GM19023 (cell line): ENCODE measurements around the gene PPM1F.
A peak's percentile ranks its signal among the peaks of the same experiment; 100 is the strongest.

Source experiments
- ATAC-seq: cut with Tn5 transposase; IDR thresholded peaks from one replicate; pipeline ENCODE4 v1.9.1; 2021; ENCODE audit warnings: mild to moderate bottlenecking, moderate library complexity; ENCODE audit not compliant: unreplicated experiment

The PPM1F gene, protein sequence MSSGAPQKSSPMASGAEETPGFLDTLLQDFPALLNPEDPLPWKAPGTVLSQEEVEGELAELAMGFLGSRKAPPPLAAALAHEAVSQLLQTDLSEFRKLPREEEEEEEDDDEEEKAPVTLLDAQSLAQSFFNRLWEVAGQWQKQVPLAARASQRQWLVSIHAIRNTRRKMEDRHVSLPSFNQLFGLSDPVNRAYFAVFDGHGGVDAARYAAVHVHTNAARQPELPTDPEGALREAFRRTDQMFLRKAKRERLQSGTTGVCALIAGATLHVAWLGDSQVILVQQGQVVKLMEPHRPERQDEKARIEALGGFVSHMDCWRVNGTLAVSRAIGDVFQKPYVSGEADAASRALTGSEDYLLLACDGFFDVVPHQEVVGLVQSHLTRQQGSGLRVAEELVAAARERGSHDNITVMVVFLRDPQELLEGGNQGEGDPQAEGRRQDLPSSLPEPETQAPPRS

DNA sequence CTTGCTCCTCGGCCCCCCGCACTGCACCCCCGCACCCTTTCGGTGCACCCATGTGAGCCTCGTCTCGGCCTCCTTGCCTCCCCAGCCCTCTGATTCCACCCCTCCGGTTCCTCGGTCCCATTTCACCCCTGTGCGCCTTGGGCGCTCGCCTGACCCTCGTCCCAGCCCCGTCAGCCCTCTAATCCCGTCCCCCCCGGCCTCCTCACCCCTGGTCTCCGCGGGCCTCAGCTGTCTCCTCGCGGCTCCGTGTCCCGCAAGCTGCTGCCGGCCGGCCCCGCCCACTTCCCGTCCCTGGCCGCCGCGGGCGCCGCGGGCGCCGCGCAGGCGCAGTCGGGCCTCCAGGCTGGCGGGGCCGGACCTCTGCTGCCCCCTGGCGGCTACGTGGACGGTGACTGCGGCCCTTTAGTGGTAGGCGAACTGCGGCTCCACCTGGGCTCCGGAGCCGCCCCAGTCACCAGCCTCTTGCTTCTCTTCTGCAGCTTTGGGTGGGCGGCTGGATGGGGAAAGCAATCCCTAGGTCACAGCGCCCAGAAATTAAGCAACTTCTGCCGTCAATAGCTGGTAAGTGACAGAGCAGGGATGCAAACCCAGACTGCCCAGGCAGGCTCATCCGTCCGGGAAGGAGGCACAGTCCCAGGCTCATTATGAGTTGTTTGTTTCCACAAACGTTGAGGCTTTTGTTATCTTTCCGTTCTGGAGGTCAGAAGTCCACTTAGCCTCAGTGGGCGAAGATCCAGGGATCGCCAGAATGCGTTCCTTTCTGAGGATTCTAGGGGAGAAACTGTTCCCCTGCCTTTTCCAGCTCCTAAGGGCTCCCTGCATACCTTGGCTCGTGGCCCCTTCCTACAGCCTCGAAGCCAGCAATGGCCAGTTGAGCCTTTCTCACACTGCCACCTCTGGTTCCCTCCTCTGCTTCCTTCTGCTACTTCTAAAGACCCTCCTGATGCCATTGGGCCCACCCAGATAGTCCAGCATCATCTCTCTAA lies at the start of gene PPM1F:
Gene PPM1F, minus strand, starts transcription at position 263 of the 986 bp plus-strand sequence. CDS start 6,800 bp downstream, outside the sequence.
- ATAC-seq, result peak; percentile 58

DNA sequence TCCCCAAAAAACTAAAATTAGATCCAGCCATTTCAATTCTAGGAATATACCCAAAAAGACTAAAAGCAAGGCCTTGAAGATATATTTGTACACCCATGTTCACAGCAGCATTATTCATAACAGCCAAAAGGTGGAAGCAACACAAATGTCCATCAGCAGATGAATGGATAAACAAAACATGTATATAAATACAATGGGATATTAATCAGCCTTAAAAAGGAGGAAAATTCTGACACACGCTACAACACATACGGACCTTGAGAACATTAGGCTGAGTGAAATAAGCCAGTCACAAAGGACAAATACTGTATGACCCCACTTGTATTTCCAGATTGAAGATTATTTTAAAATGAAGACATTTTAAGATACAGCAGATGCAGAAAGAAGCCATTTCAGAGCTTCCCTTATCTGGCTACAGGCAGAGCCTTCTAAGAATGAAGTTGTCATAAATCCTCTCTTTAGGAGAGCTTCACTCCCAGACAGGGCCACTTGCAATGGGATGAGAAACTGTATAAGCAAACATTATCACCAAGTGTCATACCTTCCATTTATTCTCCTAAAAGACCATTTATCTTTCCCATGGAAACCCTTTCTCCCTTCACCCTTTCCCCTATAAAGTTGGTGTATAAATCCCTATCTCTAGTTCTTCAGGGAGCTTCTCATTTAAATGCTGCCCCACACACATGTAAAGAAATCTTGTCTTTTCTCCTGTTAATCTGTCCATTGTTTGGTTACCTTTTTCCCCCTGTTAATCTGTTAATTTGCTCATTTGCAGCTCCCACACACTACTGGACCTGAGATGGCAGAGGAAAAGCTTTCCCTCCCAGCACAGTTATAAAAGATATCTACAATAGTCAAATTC lies 49.2 kb upstream of the PPM1F start:
- no peak for ATAC-seq

DNA sequence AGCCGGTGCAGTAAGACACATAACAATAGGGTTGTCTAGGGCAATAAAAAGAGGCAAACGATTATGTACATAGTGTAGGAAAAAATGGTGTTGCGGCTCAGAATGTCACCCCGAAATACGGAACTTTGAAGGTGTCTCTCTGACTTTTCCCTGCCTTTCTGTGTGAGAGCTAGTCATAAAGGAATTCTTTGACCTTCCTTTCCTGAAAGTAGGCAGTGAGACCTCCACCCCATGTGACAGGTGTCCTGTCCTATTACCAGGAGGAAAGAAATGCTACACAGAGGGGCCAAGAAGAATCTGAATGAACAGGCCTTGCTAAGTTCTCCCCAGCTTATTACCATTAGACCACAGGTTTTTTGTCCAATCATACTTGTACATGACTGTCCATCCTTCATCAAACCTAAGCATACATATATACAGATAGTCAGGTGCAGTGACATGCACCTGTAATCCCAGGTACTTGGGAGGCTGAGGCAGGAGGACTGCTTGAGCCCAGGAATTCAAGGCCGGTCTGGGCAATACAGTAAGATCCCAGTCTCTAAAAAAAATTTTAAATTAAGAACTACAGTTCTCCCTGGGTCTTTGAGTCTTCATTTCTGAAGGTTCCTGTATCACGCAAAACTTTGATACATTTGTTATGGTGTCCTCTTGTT lies 46.1 kb upstream of the PPM1F start:
- ATAC-seq, result no peak

DNA sequence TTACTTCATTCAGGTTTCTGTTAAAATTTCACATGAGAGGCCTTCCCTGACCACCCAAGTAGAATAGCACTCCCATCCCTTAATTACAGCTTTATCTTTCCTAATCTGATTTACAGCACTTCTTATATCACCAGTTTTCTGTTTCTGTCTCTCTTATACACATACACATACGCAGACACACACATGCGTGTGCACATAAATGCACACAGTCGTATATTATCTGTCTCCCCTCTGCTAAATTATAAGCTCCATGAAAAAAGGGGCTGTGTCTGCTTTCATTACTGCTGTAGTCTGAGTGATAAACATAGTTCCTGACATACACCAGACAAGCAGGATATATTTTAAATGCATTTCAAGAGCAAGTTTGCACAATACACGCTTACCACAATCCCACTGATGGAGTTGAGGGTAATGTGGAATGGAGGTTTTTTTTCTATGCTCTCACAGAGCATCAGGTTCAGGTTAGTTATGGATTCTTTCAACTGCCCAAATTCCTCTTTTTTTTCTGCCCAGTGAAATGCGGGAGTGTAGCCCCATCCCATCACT lies 43.6 kb upstream of the PPM1F start:
- ATAC-seq, result no peak

DNA sequence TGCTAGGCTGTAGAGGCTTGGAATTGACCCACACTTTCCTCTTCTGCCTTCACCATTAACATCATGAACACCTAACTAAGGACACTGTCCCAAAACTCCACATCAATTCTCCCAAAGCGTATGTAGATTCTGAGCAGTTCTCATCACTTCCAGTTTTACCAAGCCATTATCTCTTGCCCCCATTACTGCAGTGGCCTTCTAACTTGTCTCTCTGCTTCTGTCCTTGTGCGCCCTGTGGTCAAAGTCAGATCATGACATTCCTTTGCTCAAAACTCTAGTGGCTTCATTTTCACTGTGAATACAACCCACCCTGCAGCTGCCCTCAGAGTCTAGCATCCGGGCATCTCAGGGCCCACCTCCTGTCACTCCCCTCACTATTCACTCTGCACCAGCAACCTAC lies 43.0 kb upstream of the PPM1F start:
- no peak for ATAC-seq

DNA sequence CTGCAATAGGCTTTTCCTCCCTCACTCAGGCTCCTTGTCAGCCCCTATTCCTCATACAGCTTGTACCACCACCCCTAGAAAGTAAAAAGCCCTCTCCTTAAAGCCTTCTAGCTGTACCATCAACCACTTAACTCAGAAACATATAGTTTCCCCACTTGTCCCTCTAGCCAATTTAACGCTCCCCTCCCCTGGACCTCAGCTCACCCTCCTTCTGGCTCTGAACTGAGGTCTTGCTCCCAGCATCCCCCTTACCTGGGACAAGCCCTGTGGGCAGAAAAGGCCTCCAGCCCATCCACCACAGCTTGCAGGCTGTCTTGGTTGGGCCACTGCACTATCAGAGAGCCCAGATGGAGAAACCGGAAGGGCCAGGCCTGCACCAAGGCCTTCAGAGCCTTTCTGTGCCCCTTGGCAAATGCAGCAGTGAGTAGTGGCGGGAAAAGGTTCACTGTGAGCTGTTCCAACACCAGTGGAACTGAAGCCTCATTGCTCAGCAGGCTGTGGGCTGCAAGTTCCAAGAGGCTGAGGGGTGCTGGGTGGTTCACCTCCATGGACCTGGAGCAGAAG lies 42.3 kb upstream of the PPM1F start:
- ATAC-seq, result no peak

DNA sequence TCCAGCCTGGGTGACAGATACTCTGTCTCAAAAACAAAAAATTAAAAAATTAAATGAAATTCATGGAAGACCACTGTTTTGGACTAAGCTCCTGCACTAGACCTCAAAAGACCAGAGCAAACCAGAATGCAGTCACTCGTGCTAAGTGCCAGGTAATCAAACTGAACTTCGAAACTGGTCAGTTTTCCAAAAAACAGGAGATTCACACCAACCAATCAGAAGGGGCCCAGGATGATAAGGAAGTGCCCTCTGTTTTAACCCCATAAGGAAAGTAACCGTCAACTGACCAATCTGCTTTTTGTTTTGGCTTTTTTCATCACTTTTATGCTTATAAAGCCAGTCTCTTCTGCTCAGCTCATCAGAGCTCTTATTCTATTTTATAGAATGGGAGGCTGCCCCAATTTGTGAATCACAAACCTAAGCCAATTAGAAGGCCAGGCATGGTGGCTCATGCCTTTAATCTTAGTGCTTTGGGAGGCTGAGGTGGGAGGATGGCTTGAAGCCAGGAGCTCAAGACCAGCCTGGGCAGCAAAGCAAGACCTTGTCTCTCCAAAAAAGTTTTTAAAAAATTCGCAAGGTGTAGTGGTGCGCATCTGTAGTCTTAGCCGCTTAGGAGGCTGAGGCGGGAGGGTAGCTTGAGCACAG lies 40.1 kb upstream of the PPM1F start:
- no peak for ATAC-seq

DNA sequence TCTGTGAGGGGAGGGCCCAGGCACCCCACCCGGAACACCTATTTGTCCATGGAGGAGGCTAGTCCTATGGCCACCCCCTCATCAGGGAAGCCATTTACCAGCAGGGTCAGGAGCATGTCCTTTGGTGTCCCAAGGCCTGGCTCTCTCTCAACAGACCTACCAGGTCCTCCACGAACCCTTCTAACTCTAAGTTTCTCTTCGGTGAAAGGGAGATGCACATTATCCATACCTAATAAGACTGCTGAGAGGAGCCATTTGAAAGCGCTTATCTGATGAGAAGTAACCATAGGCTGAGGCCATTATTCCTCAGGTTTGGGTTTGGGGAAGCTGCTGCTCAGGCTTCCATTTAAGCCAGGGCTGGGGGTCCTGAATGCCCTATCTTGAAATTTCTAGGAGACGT lies 39.1 kb upstream of the PPM1F start:
- ATAC-seq, result no peak

DNA sequence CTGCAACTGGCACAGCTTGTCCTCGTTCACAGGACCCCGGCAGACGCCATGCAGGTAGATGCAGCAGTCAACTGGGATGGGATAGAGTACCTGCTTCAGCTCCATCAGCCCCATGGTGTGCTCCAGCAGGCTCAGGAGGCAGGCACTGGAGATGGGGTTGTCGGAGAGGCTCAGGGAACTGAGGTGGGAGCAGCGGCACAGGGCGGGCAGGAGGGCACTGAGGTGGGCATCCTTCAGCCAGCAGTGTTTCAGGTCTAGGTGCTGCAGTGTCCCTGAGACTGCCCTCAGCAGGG lies 38.6 kb upstream of the PPM1F start:
- no peak for ATAC-seq

DNA sequence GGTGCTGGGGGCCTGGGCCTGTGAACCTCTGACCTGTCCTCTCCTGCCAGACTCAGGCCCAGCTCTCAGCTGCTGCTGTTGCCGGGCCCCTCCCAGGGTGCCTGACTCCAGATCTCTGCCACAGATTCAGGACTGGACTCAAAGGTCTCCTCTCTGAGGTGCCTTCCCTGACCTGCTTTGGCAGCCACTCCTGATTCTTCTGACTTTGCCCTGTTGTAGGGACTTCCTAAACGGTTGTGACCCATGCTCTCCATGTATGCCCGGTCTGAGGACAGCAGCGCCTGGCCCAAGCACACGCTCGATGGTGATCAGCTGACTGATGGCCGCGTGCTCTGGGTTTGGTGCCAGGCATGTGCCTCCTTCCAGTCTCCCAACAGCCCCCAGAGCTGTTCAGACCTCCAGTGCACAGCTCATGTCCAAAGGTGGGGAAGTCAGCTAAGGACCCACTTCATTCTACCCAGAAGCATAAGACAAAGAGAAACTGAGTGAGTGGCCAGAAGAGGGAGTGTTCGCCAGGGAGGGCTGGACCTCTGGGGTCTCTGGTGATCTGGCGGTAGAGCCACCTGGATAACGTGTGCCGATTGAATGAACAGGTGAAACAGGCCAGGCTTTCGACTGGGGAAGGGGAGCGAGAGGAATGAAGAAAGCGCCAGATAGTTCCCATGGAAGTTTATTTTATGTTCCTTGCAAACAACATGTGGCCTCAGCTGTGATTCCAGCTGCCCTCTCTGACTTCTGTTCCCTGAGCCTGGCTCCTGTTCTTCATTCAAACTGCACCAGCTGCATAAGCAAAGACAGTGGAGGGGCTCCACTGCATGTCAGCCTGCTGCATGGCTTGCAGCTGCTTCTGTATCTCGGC lies 38.0 kb upstream of the PPM1F start:
- no peak for ATAC-seq

DNA sequence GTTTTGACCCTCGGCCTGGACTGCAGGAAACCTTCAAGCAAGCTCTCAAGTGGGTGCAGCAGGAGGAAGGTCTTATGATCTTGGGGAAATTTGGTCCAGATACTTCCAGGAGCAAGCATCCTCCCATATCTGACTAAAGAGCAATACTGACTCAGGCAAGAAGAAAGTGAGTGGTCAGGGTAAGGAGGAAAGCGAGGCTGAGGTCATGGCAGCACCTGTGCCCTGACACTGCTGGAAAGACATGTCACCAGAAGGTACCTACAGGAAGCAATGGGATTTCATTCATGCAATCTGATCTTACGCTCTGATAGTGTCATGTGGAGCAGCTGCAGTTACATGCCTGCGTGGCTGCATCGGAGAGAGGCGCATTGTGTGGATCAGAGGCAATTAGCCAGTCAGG lies 36.4 kb upstream of the PPM1F start:
- ATAC-seq, result no peak

DNA sequence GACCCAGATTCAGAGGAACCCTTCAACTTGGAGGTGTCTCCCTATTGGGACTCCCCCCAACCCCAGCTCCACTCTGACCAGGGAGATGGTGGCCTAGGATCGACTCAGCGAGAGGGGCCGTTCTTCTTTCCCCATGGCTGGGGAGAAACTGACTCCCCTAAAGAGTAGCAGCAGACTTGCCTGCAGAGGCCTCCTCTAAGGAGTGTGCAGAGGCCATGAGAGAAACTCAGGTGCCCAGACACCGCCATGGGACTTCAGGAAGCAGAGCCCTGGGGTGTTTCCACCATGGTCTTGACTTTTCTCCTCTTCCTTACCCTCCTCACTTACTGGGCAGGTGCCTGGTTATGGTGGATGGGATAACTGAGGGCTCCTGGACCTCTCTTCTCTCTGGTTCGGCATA lies 32.6 kb upstream of the PPM1F start:
- no peak for ATAC-seq

DNA sequence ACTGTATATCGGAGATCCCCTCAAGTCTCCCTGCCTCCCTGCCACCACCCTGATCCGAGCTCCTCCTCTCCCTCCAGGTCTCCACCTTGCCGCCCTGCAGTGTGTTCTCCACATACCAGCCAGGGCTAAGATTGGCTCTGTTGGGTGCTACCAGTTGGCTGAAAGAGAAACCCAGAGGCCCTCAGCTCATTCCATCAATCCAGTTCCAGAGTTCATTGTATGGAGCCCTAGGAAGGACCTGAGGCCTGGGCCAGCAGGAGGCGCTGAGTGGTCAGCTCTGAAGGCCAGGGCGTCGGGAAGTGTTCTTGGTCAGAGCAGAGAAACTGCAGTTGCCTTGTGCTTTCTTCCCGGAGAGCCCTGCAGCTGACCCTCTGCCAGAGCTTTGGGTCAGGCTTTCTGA lies 32.1 kb upstream of the PPM1F start:
- ATAC-seq, result no peak

DNA sequence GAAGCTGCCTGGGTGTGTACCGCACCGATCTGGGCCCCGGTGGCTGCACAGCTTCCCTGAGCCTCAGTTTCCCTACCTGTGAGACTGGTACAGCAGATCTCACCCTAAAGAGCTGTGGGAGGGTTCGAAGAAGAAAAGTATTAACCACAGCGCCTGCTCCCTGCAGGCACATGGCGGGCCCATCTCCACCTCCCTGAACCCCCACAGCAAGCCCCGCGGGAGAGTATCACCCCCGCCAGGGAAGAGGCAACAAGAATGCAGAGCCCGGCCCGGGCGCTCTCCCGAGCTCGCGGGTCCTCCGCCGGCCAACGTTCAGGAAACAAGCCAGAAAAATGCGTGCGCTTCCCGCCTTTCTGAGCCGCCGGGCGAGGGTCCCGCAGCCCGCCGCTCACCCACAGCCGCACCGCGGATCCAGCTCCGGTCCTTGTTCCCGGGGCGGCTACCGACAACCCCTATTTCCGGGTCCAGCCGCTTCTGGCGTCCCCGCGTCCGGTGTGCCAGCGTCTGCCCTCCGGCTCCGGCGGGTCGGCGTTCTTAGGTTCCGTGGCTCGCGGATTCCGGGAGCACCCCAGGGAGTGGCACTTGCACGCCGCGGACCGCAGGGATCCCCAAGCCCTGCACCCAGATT lies 29.8 kb upstream of the PPM1F start, which contains the start of gene TOP3B:
Gene TOP3B, minus strand, starts transcription at position 450 of the 628 bp plus-strand sequence. CDS start 7,078 bp downstream, outside the sequence.
- ATAC-seq, result peak; percentile 58

DNA sequence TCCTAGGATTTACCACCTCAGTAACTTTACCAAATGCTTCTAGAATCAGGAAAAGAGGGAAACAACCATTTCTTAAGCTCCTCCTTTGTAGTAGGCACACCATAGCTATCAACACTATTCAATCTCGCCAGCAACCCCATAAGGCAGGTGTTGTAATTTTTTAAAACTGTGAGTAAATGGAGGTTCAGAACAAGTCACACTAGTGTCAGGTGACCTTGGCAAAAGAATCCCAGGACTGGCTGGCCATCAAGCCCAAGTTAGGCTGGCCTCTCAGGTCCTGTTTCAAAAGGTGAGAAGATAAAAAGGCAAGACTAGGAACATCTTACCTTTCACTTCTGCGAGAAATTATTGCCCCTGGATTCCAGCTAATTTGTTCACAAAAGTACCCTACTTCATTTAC lies 29.2 kb upstream of the PPM1F start:
- ATAC-seq, result no peak

DNA sequence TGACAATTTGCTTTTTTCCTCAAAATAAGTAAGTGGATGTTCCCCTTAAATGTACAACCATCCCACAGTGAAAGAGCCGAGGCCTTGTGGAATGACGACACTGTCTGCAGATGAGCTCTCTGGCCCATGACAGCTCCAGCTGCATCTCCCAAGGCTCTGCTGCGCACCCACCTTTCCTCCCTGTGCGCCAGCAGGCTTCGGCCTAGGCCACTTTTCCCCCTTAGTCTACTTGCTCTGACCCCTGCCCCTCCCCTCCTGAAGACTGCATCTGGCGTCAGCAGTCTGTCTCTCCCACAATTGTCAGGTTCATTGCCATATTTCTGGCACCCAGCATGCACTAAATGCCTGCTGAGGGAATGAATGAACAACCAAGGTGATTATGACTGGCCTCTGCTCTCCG lies 27.9 kb upstream of the PPM1F start:
- no peak for ATAC-seq

DNA sequence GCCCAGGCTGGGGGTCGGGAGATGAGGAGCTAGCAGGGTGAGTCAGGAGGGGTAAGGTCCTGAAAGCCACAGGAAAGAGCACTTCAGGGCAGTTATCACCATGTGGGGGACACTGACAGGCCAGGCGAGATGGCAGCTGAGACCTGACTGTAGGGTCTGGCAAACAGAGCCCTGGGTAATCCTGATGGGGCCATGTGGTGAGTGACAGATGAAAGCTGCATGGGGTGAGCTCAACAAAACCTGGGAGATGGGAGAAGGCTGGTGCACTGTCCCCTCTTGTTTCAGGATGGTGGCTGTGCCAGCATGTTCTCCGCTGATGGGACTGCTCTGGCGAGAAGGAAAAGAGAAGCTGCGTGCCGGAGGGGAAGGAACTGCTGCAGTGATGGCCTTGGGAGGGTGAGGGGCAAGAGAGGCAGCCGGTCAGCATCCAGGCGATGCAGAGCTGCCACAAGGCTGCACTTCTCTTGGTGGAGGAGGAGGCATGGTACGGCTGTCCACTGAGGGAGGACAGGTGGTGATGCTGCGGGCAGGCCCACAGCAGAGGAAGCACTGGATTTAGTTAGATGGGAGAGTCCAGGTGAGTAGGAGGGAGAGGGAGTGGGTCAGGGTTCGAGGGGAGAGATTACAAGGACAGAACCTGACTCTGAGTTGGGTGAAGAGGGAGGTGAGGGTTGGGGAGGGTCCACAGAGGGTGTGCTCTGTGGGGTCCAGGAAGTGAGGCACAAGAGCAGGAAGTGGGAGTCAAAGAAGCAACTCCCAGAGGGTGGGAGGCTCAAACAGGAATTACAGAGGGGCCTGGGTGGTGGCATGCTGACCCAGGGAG lies 26.1 kb upstream of the PPM1F start:
- ATAC-seq, result no peak
